Measurements from ENCODE around the gene PIGQ.

PIGQ gene

DNA sequence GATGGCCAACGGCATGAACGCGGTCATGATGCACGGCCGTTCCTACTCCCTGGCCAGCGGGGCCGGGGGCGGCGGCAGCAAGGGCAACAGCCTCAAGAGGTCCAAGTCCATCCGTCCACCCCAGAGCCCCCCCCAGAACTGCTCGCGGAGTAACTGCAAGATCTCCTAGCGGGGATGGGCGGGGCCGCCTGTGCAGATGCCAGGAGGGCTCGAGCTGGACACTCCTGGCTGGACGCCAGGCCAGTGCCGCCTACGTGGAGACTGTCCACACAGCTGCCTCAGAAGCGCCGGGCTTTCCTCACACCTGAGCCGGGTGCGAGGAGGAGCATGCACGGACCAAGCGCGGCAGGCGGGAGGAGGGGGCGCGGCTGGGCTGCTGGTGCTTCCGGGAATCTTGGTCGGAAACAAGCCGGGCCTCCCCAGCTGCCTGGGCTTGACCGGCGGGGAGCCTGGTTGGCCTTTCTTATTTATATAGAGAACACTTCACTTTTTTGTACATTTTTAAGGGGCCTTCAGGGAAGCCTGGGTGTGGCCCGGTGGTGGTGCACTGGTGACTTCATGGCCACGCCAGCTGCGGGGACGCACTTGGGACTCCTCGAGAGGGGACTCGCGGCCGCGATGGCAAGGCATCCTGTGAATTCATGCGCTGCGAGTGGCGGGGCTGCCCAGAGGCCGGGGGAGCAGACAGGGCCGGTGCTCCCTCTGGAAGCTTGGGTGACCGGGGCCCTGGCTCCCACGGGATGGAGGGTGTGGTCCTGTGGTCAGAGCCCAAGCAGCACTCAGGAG is 57.9 kb downstream of the PIGQ start:
- no peak overlapping the region for H3K4me3 ChIP-seq (ENCODE audit: severe bottlenecking)
- peak overlapping the region; percentile 23 for H3K27ac ChIP-seq (ENCODE audit: poor library complexity, severe bottlenecking)
- peaks cover 10% of the 10 kb centered on the region for H3K36me3 ChIP-seq (ENCODE audit: low read depth)
- ATAC-seq (ENCODE audit: low read depth) = no peak
- TF ChIP-seq CTCF (IDR thresholded peaks at IDR 0.05; ENCODE audit: poor library complexity, severe bottlenecking) = no peak
- no peak for DNase-seq (ENCODE audit: low spot score)
- peaks cover 17% of the 10 kb centered on the region for H3K4me1 ChIP-seq (ENCODE audit: insufficient read depth, poor library complexity, severe bottlenecking)
- no peaks in the 10 kb centered on the region for H3K9me3 ChIP-seq (ENCODE audit: severe bottlenecking)
- H3K27me3 ChIP-seq (ENCODE audit: insufficient read depth, poor library complexity, severe bottlenecking) = no peaks in the 10 kb centered on the region

GRCh38 chr16:628321-629061 is 58.7 kb downstream of the PIGQ start:
- TF ChIP-seq CTCF (IDR thresholded peaks at IDR 0.05; ENCODE audit: poor library complexity, severe bottlenecking) = no peak
- Histone ChIP-seq H3K27ac (ENCODE audit: poor library complexity, severe bottlenecking) (no peak overlapping the region), H3K27me3 (ENCODE audit: insufficient read depth, poor library complexity, severe bottlenecking) (no peaks in the 10 kb centered on the region), H3K36me3 (ENCODE audit: low read depth) (peaks cover 10% of the 10 kb centered on the region), H3K4me1 (ENCODE audit: insufficient read depth, poor library complexity, severe bottlenecking) (peaks cover 14% of the 10 kb centered on the region), H3K4me3 (ENCODE audit: severe bottlenecking) (no peak overlapping the region), H3K9me3 (ENCODE audit: severe bottlenecking) (no peaks in the 10 kb centered on the region)
- DNase-seq (ENCODE audit: low spot score) = no peak
- no peak for ATAC-seq (ENCODE audit: low read depth)

- no peaks in the 10 kb centered on the region for H3K27me3 ChIP-seq (ENCODE audit: insufficient read depth, poor library complexity, severe bottlenecking)
- H3K9me3 ChIP-seq (ENCODE audit: severe bottlenecking) = no peaks in the 10 kb centered on the region
- peaks cover 14% of the 10 kb centered on the region for H3K4me1 ChIP-seq (ENCODE audit: insufficient read depth, poor library complexity, severe bottlenecking)
- peaks cover 10% of the 10 kb centered on the region for H3K36me3 ChIP-seq (ENCODE audit: low read depth)
- ATAC-seq (ENCODE audit: low read depth) = no peak
- no peak overlapping the region for H3K27ac ChIP-seq (ENCODE audit: poor library complexity, severe bottlenecking)
- no peak overlapping the region for H3K4me3 ChIP-seq (ENCODE audit: severe bottlenecking)
- no peak for DNase-seq (ENCODE audit: low spot score)
- no peak for TF ChIP-seq CTCF (IDR thresholded peaks at IDR 0.05; ENCODE audit: poor library complexity, severe bottlenecking)
Measured at GRCh38 chr16:629185-629832, 59.5 kb downstream of the PIGQ start.

DNA sequence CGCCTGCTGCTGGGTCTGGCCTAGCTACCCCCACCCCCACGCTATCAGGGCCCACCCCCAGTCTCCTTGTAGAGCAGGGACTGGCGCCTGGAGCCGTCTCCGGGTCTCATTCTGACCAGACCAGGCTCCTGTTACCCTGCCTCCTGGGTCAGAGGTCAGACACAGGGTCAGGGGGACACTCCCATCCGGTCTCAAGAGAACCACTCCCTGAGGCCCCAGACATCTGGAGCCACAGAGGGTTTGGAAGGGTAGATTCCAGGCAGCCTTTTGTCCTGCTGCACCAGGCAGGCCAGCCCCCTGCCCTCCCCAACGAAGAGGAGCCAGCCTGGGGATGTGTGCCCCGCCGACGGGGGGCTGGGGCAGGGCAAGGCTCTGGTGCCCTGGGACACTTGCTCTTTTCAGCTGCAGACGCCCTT is 60.1 kb downstream of the PIGQ start:
- H3K36me3 ChIP-seq (ENCODE audit: low read depth) = peaks cover 10% of the 10 kb centered on the region
- no peaks in the 10 kb centered on the region for H3K9me3 ChIP-seq (ENCODE audit: severe bottlenecking)
- no peak overlapping the region for H3K4me3 ChIP-seq (ENCODE audit: severe bottlenecking)
- TF ChIP-seq CTCF (IDR thresholded peaks at IDR 0.05; ENCODE audit: poor library complexity, severe bottlenecking) = no peak
- H3K27ac ChIP-seq (ENCODE audit: poor library complexity, severe bottlenecking) = no peak overlapping the region
- no peaks in the 10 kb centered on the region for H3K27me3 ChIP-seq (ENCODE audit: insufficient read depth, poor library complexity, severe bottlenecking)
- peaks cover 14% of the 10 kb centered on the region for H3K4me1 ChIP-seq (ENCODE audit: insufficient read depth, poor library complexity, severe bottlenecking)
- no peak for ATAC-seq (ENCODE audit: low read depth)
- no peak for DNase-seq (ENCODE audit: low spot score)
